Skin of body (tissue), 2 donors: ENCODE data around the gene USP35. TPM values are rescaled to one million over a fixed set of nuclear protein-coding genes. Genes with fewer than 3 reads are reported as not detected.
"Not testable (repeated sequence)": the region's sequence is repeated elsewhere in the genome, so short reads cannot be mapped to it uniquely, and the experiment has no call there.

Experiments used
- DNase-seq: peaks from one replicate; lab custom pipeline; 2025; lab: John Stamatoyannopoulos, UW
- total RNA-seq: library from RNA; depleted of rRNA; stranded (reverse); fragments of >200 nt; gene quantifications from one replicate; pipeline ENCODE4 v1.2.3, GENCODE V29; 2014

The USP35 gene
- total RNA-seq, 1 donor from 2014 or later = 3.3 TPM

GRCh38 chr11:78214331-78215194, 25.8 kb downstream of the USP35 start:
- DNase-seq = no peak

- DNase-seq = no peak
Observed at GRCh38 chr11:78216021-78216420, 27.3 kb downstream of the USP35 start.

GRCh38 chr11:78216571-78217287, 28.0 kb downstream of the USP35 start:
- no peak for DNase-seq

GRCh38 chr11:78217650-78218541, 29.2 kb downstream of the USP35 start:
- DNase-seq = no peak

GRCh38 chr11:78218707-78219492, 30.2 kb downstream of the USP35 start:
- no peak for DNase-seq

GRCh38 chr11:78219493-78220217, 30.9 kb downstream of the USP35 start:
- no peak for DNase-seq

- DNase-seq = no peak
Observed at GRCh38 chr11:78220218-78221157, 31.8 kb downstream of the USP35 start.

- DNase-seq = no peak
Observed at GRCh38 chr11:78221396-78222315, 32.9 kb downstream of the USP35 start.

- not testable (repeated sequence) for DNase-seq
Observed at GRCh38 chr11:78222726-78223125, 34.0 kb downstream of the USP35 start.

GRCh38 chr11:78223320-78223954, 34.7 kb downstream of the USP35 start:
- no peak for DNase-seq

GRCh38 chr11:78224506-78224905, 35.8 kb downstream of the USP35 start:
- no peak for DNase-seq

GRCh38 chr11:78224906-78225420, 36.2 kb downstream of the USP35 start:
- no peak for DNase-seq

GRCh38 chr11:78226684-78227680, 38.3 kb downstream of the USP35 start:
- DNase-seq = no peak

GRCh38 chr11:78227921-78228320, 39.2 kb downstream of the USP35 start:
- no peak for DNase-seq

GRCh38 chr11:78228467-78228866, 39.7 kb downstream of the USP35 start:
- DNase-seq = peak; percentile 27

- DNase-seq = no peak
Observed at GRCh38 chr11:78229106-78229505, 40.4 kb downstream of the USP35 start.
